ENCODE data around the gene LIPA.

GRCh38 chr10:89269433-89270152 is 18.0 kb upstream of the LIPA start:
- no peak for TF ChIP-seq EZH2 (IDR thresholded peaks at IDR 0.05; ENCODE audit: borderline replicate concordance, low read depth, low read length, severe bottlenecking)
- TF ChIP-seq, protein P1, sequence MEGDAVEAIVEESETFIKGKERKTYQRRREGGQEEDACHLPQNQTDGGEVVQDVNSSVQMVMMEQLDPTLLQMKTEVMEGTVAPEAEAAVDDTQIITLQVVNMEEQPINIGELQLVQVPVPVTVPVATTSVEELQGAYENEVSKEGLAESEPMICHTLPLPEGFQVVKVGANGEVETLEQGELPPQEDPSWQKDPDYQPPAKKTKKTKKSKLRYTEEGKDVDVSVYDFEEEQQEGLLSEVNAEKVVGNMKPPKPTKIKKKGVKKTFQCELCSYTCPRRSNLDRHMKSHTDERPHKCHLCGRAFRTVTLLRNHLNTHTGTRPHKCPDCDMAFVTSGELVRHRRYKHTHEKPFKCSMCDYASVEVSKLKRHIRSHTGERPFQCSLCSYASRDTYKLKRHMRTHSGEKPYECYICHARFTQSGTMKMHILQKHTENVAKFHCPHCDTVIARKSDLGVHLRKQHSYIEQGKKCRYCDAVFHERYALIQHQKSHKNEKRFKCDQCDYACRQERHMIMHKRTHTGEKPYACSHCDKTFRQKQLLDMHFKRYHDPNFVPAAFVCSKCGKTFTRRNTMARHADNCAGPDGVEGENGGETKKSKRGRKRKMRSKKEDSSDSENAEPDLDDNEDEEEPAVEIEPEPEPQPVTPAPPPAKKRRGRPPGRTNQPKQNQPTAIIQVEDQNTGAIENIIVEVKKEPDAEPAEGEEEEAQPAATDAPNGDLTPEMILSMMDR (IDR thresholded peaks at IDR 0.05; ENCODE audit: borderline replicate concordance, extremely low read depth, low read length, poor library complexity, severe bottlenecking) = no peak

Data from DND-41 (cell line).